ENCODE data around the gene ATXN1. TPM values are rescaled to one million over a fixed set of nuclear protein-coding genes. Genes with fewer than 3 reads are reported as not detected.

The ATXN1 gene
- total RNA-seq, 1 donor from 2014 or later: 15.5 TPM

GRCh38 chr6:16420715-16421461 lies 340.4 kb downstream of the ATXN1 start:
- Mint-ChIP-seq H3K4me3 (ENCODE audit: unreplicated experiment) (no peak overlapping the region), H3K9me3 (ENCODE audit: unreplicated experiment) (no peaks in the 10 kb centered on the region), H3K27ac (ENCODE audit: unreplicated experiment) (no peak overlapping the region), H3K36me3 (ENCODE audit: unreplicated experiment) (peaks cover 6% of the 10 kb centered on the region), H3K4me1 (ENCODE audit: low read depth, unreplicated experiment) (peaks cover 15% of the 10 kb centered on the region), H3K27me3 (ENCODE audit: unreplicated experiment) (no peaks in the 10 kb centered on the region)
- TF ChIP-seq CTCF (IDR thresholded peaks at IDR 0.05; ENCODE audit: partially characterized antibody, unreplicated experiment): no peak
- DNase-seq: no peak

- Mint-ChIP-seq H3K4me1 (ENCODE audit: low read depth, unreplicated experiment) (peaks cover 13% of the 10 kb centered on the region), H3K36me3 (ENCODE audit: unreplicated experiment) (peaks cover 6% of the 10 kb centered on the region), H3K27ac (ENCODE audit: unreplicated experiment) (no peak overlapping the region), H3K4me3 (ENCODE audit: unreplicated experiment) (no peak overlapping the region), H3K9me3 (ENCODE audit: unreplicated experiment) (no peaks in the 10 kb centered on the region), H3K27me3 (ENCODE audit: unreplicated experiment) (no peaks in the 10 kb centered on the region)
- no peak for DNase-seq
- no peak for TF ChIP-seq CTCF (IDR thresholded peaks at IDR 0.05; ENCODE audit: partially characterized antibody, unreplicated experiment)
Measured at GRCh38 chr6:16420337-16420714, 340.9 kb downstream of the ATXN1 start.

GRCh38 chr6:16419636-16420336 lies 341.5 kb downstream of the ATXN1 start:
- H3K36me3 Mint-ChIP-seq (ENCODE audit: unreplicated experiment): peaks cover 6% of the 10 kb centered on the region
- H3K27ac Mint-ChIP-seq (ENCODE audit: unreplicated experiment): no peak overlapping the region

GRCh38 chr6:16418151-16418550 lies 343.1 kb downstream of the ATXN1 start:
- no peak for TF ChIP-seq CTCF (IDR thresholded peaks at IDR 0.05; ENCODE audit: partially characterized antibody, unreplicated experiment)
- no peak for DNase-seq
- H3K27ac Mint-ChIP-seq (ENCODE audit: unreplicated experiment): no peak overlapping the region
- H3K4me1 Mint-ChIP-seq (ENCODE audit: low read depth, unreplicated experiment): peaks cover 21% of the 10 kb centered on the region
- no peaks in the 10 kb centered on the region for H3K27me3 Mint-ChIP-seq (ENCODE audit: unreplicated experiment)
- no peak overlapping the region for H3K4me3 Mint-ChIP-seq (ENCODE audit: unreplicated experiment)
- peaks cover 2% of the 10 kb centered on the region for H3K36me3 Mint-ChIP-seq (ENCODE audit: unreplicated experiment)
- no peaks in the 10 kb centered on the region for H3K9me3 Mint-ChIP-seq (ENCODE audit: unreplicated experiment)

More at GRCh38 chr6:16419636-16420336, 341.5 kb downstream of the ATXN1 start:
- no peak for TF ChIP-seq CTCF (IDR thresholded peaks at IDR 0.05; ENCODE audit: partially characterized antibody, unreplicated experiment)
- no peaks in the 10 kb centered on the region for H3K27me3 Mint-ChIP-seq (ENCODE audit: unreplicated experiment)
- no peaks in the 10 kb centered on the region for H3K9me3 Mint-ChIP-seq (ENCODE audit: unreplicated experiment)
- peaks cover 13% of the 10 kb centered on the region for H3K4me1 Mint-ChIP-seq (ENCODE audit: low read depth, unreplicated experiment)
- DNase-seq: no peak
- H3K4me3 Mint-ChIP-seq (ENCODE audit: unreplicated experiment): no peak overlapping the region

GRCh38 chr6:16415677-16416076 lies 345.6 kb downstream of the ATXN1 start:
- DNase-seq: no peak
- H3K9me3 Mint-ChIP-seq (ENCODE audit: unreplicated experiment): no peaks in the 10 kb centered on the region
- H3K4me1 Mint-ChIP-seq (ENCODE audit: low read depth, unreplicated experiment): peaks cover 17% of the 10 kb centered on the region
- no peak overlapping the region for H3K4me3 Mint-ChIP-seq (ENCODE audit: unreplicated experiment)
- no peak for TF ChIP-seq CTCF (IDR thresholded peaks at IDR 0.05; ENCODE audit: partially characterized antibody, unreplicated experiment)
- no peak overlapping the region for H3K27ac Mint-ChIP-seq (ENCODE audit: unreplicated experiment)
- no peaks in the 10 kb centered on the region for H3K36me3 Mint-ChIP-seq (ENCODE audit: unreplicated experiment)
- H3K27me3 Mint-ChIP-seq (ENCODE audit: unreplicated experiment): no peaks in the 10 kb centered on the region
